Mesodermal cell (in vitro differentiated cells): ENCODE measurements around the gene SLC19A1.

Experiments
- H3K27ac ChIP-seq: 2 replicates; pipeline ENCODE4 v1.7.0; 2013; ENCODE audit warnings: mild to moderate bottlenecking, low read depth, low read length, moderate library complexity; ENCODE audit not compliant: severe bottlenecking
- H3K36me3 ChIP-seq: 2 replicates; pipeline ENCODE4 v1.7.1; 2013; ENCODE audit warnings: mild to moderate bottlenecking, low read length, moderate library complexity; ENCODE audit not compliant: control insufficient read depth, insufficient read depth
- H3K4me1 ChIP-seq: one replicate; pipeline ENCODE4 v1.7.1; 2013; ENCODE audit warnings: mild to moderate bottlenecking, low read length; ENCODE audit not compliant: insufficient read depth, control insufficient read depth, poor library complexity, severe bottlenecking
- H3K4me3 ChIP-seq: 2 replicates; pipeline ENCODE4 v1.7.0; 2013; ENCODE audit warnings: low read length, control low read depth, mild to moderate bottlenecking; ENCODE audit not compliant: insufficient read depth, poor library complexity, severe bottlenecking; ENCODE audit errors: extremely low read depth
- H3K9me3 ChIP-seq: 2 replicates; pipeline ENCODE4 v1.7.1; 2013; ENCODE audit warnings: mild to moderate bottlenecking, low read length, moderate library complexity; ENCODE audit not compliant: control insufficient read depth
- WGBS, 2 experiments: methylation state at CpG; one replicate each; pipeline ENCODE4 v1.1.5; 2013; ENCODE audit warnings: missing lambda C conversion rate in 2 of 2; ENCODE audit not compliant: insufficient coverage in 2 of 2; 5-methylcytosine and 5-hydroxymethylcytosine counted together

The SLC19A1 gene

GRCh38 chr21:45576838-45577737 lies 34.8 kb upstream of the SLC19A1 start:
- no peak overlapping the region for H3K27ac ChIP-seq
- H3K4me1 ChIP-seq, result no peaks in the 10 kb centered on the region
- H3K4me3 ChIP-seq, result no peak overlapping the region
- 85 to 93% methylated on average over 19 to 21 of the region's 24 CpGs for WGBS, 2 experiments
- peaks cover 2% of the 10 kb centered on the region for H3K9me3 ChIP-seq
- no peaks in the 10 kb centered on the region for H3K36me3 ChIP-seq

GRCh38 chr21:45575993-45576837 lies 34.0 kb upstream of the SLC19A1 start:
- WGBS, 2 experiments, result 88 to 92% methylated on average over 15 of the region's 21 CpGs
- Histone ChIP-seq H3K27ac (no peak overlapping the region), H3K36me3 (no peaks in the 10 kb centered on the region), H3K4me3 (no peak overlapping the region), H3K9me3 (no peaks in the 10 kb centered on the region), H3K4me1 (no peaks in the 10 kb centered on the region)

GRCh38 chr21:45575304-45575992 lies 33.2 kb upstream of the SLC19A1 start:
- WGBS, 2 experiments, result 90 to 97% methylated on average over 14 to 22 of the region's 26 CpGs
- Histone ChIP-seq H3K27ac (no peak overlapping the region), H3K36me3 (no peaks in the 10 kb centered on the region), H3K4me1 (no peaks in the 10 kb centered on the region), H3K9me3 (no peaks in the 10 kb centered on the region), H3K4me3 (no peak overlapping the region)

GRCh38 chr21:45574691-45575090 lies 32.5 kb upstream of the SLC19A1 start:
- Histone ChIP-seq H3K9me3 (no peaks in the 10 kb centered on the region), H3K4me3 (no peak overlapping the region), H3K27ac (no peak overlapping the region), H3K36me3 (no peaks in the 10 kb centered on the region), H3K4me1 (no peaks in the 10 kb centered on the region)
- WGBS, 2 experiments, result 94% methylated on average over 7 to 13 of the region's 14 CpGs

GRCh38 chr21:45574081-45574501 lies 31.9 kb upstream of the SLC19A1 start:
- Histone ChIP-seq H3K4me3 (no peak overlapping the region), H3K4me1 (no peaks in the 10 kb centered on the region), H3K36me3 (no peaks in the 10 kb centered on the region), H3K27ac (no peak overlapping the region), H3K9me3 (no peaks in the 10 kb centered on the region)
- 84 to 86% methylated on average over 13 to 25 of the region's 25 CpGs for WGBS, 2 experiments

GRCh38 chr21:45573452-45574035 lies 31.3 kb upstream of the SLC19A1 start:
- H3K9me3 ChIP-seq, result no peaks in the 10 kb centered on the region
- no peaks in the 10 kb centered on the region for H3K4me1 ChIP-seq
- WGBS, 2 experiments, result 87 to 90% methylated on average over 14 of the region's 14 CpGs
- H3K36me3 ChIP-seq, result no peaks in the 10 kb centered on the region
- H3K4me3 ChIP-seq, result no peak overlapping the region
- H3K27ac ChIP-seq, result no peak overlapping the region

- 91 to 95% methylated on average over 7 to 10 of the region's 11 CpGs for WGBS, 2 experiments
- no peaks in the 10 kb centered on the region for H3K9me3 ChIP-seq
- no peaks in the 10 kb centered on the region for H3K4me1 ChIP-seq
These were observed 30.7 kb upstream of the SLC19A1 start for GRCh38 chr21:45572783-45573451.

GRCh38 chr21:45572231-45572630 lies 30.0 kb upstream of the SLC19A1 start:
- 89 to 95% methylated on average over 6 to 8 of the region's 8 CpGs for WGBS, 2 experiments

More at GRCh38 chr21:45572783-45573451, 30.7 kb upstream of the SLC19A1 start:
- Histone ChIP-seq H3K36me3 (no peaks in the 10 kb centered on the region), H3K4me3 (no peak overlapping the region), H3K27ac (no peak overlapping the region)

GRCh38 chr21:45571641-45572040 lies 29.4 kb upstream of the SLC19A1 start:
- no peaks in the 10 kb centered on the region for H3K4me1 ChIP-seq
- H3K9me3 ChIP-seq, result no peaks in the 10 kb centered on the region
- H3K27ac ChIP-seq, result no peak overlapping the region
- WGBS, 2 experiments, result 91 to 93% methylated on average over 15 of the region's 15 CpGs
- H3K36me3 ChIP-seq, result no peaks in the 10 kb centered on the region
- H3K4me3 ChIP-seq, result no peak overlapping the region

More at GRCh38 chr21:45572231-45572630, 30.0 kb upstream of the SLC19A1 start:
- no peaks in the 10 kb centered on the region for H3K36me3 ChIP-seq
- H3K4me3 ChIP-seq, result no peak overlapping the region
- H3K4me1 ChIP-seq, result no peaks in the 10 kb centered on the region
- H3K9me3 ChIP-seq, result no peaks in the 10 kb centered on the region
- H3K27ac ChIP-seq, result no peak overlapping the region
